ENCODE data around the gene ERCC6. TPM values are rescaled to one million over a fixed set of nuclear protein-coding genes. Genes with fewer than 3 reads are reported as not detected.
A peak's percentile ranks its signal among the peaks of the same experiment; 100 is the strongest.

Gene ERCC6
- total RNA-seq, 1 donor from 2014 or later, result 46.2 TPM

GRCh38 chr10:49523301-49523700 lies 15.6 kb downstream of the ERCC6 start:
- intact Hi-C loops (cut with micrococcal nuclease), result no loop called here
- ChIA-PET CTCF (interaction anchor here (0.8 to 1.1 kb wide), 2 partner anchors 13 to 359 kb away, joined by 3 read pairs; no protein-coding TSS in a partner anchor), POLR2A (no interaction called here)
- H3K36me3 Mint-ChIP-seq (ENCODE audit: low read depth), result peaks cover 84% of the 10 kb centered on the region
- DNase-seq, result no peak
- H3K4me1 Mint-ChIP-seq, result peaks cover 7% of the 10 kb centered on the region
- ATAC-seq (ENCODE audit: low read depth), result no peak
- H3K4me3 Mint-ChIP-seq, result no peak overlapping the region
- no peaks in the 10 kb centered on the region for H3K9me3 Mint-ChIP-seq
- no peaks in the 10 kb centered on the region for H3K27me3 Mint-ChIP-seq
- H3K27ac Mint-ChIP-seq, result no peak overlapping the region
- TF ChIP-seq CTCF (IDR thresholded peaks at IDR 0.05), result no peak

- no peak for ATAC-seq (ENCODE audit: low read depth)
- CTCF ChIA-PET, result interaction anchor here (0.9 to 1.0 kb wide), 2 partner anchors 10 to 74 kb away, joined by 3 read pairs; no protein-coding TSS in a partner anchor
- Mint-ChIP-seq H3K4me1 (peaks cover 7% of the 10 kb centered on the region), H3K27me3 (no peaks in the 10 kb centered on the region), H3K27ac (no peak overlapping the region), H3K4me3 (no peak overlapping the region), H3K36me3 (ENCODE audit: low read depth) (peaks cover 73% of the 10 kb centered on the region), H3K9me3 (no peaks in the 10 kb centered on the region)
- no peak for TF ChIP-seq CTCF (IDR thresholded peaks at IDR 0.05)
- intact Hi-C loops (cut with micrococcal nuclease), result no loop called here
- DNase-seq, result no peak
- POLR2A ChIA-PET, result no interaction called here
Observed at GRCh38 chr10:49521062-49521461, 17.9 kb downstream of the ERCC6 start.

- Mint-ChIP-seq H3K9me3 (no peaks in the 10 kb centered on the region), H3K27me3 (no peaks in the 10 kb centered on the region), H3K36me3 (ENCODE audit: low read depth) (peaks cover 75% of the 10 kb centered on the region), H3K4me1 (peaks cover 7% of the 10 kb centered on the region), H3K4me3 (no peak overlapping the region), H3K27ac (no peak overlapping the region)
- no peak for DNase-seq
- CTCF ChIA-PET, result interaction anchor here (1.0 to 2.3 kb wide), 6 partner anchors 10 to 538 kb away, joined by 3 to 18 read pairs (median 4); no protein-coding TSS in a partner anchor
- intact Hi-C loops (cut with micrococcal nuclease), result no loop called here
- no peak for TF ChIP-seq CTCF (IDR thresholded peaks at IDR 0.05)
- POLR2A ChIA-PET, result no interaction called here
- no peak for ATAC-seq (ENCODE audit: low read depth)
Observed at GRCh38 chr10:49520122-49520775, 18.7 kb downstream of the ERCC6 start.

- Mint-ChIP-seq H3K4me3 (no peak overlapping the region), H3K27ac (no peak overlapping the region), H3K9me3 (no peaks in the 10 kb centered on the region), H3K4me1 (peaks cover 7% of the 10 kb centered on the region), H3K27me3 (no peaks in the 10 kb centered on the region), H3K36me3 (ENCODE audit: low read depth) (peaks cover 74% of the 10 kb centered on the region)
- DNase-seq (no peak), ATAC-seq (ENCODE audit: low read depth) (no peak)
- no peak for TF ChIP-seq CTCF (IDR thresholded peaks at IDR 0.05)
- POLR2A ChIA-PET, result no interaction called here
- intact Hi-C loops (cut with micrococcal nuclease), result loop anchor here (1.0 to 10.0 kb wide), 4 partner anchors 16 to 965 kb away; no protein-coding TSS in a partner anchor
- CTCF ChIA-PET, result interaction anchor here (0.8 to 2.3 kb wide), 6 partner anchors 10 to 862 kb away, joined by 3 to 18 read pairs (median 4); no protein-coding TSS in a partner anchor
Observed at GRCh38 chr10:49519717-49520116, 19.2 kb downstream of the ERCC6 start.

- peaks cover 73% of the 10 kb centered on the region for H3K36me3 Mint-ChIP-seq (ENCODE audit: low read depth)
- POLR2A ChIA-PET, result interaction anchor here (1.4 kb wide), 1 partner anchor 16 kb away, joined by 4 read pairs; no protein-coding TSS in a partner anchor
- DNase-seq, result no peak
Observed at GRCh38 chr10:49518982-49519578, 19.8 kb downstream of the ERCC6 start.

More at GRCh38 chr10:49518982-49519578, 19.8 kb downstream of the ERCC6 start:
- peak; percentile 66 for ATAC-seq (ENCODE audit: low read depth)
- no peak overlapping the region for H3K27ac Mint-ChIP-seq
- intact Hi-C loops (cut with micrococcal nuclease), result loop anchor here (1.0 to 10.0 kb wide), 4 partner anchors 16 to 964 kb away; no protein-coding TSS in a partner anchor
- H3K27me3 Mint-ChIP-seq, result no peaks in the 10 kb centered on the region
- no peaks in the 10 kb centered on the region for H3K9me3 Mint-ChIP-seq
- TF ChIP-seq CTCF (IDR thresholded peaks at IDR 0.05), result no peak
- H3K4me3 Mint-ChIP-seq, result no peak overlapping the region
- peaks cover 7% of the 10 kb centered on the region for H3K4me1 Mint-ChIP-seq
- CTCF ChIA-PET, result interaction anchor here (0.7 to 2.3 kb wide), 8 partner anchors 9 to 861 kb away, joined by 3 to 18 read pairs (median 3); no protein-coding TSS in a partner anchor
